ACC112 (cell line): ENCODE data around the gene PRICKLE3.
"Not testable (repeated sequence)": the region's sequence is repeated elsewhere in the genome, so short reads cannot be mapped to it uniquely, and the experiment has no call there.

Experiments used
- H2AFZ ChIP-seq: fragments of 200-600 bp; sonication (generic); one replicate; pipeline ENCODE4 v1.6.0; 2017; ENCODE audit warnings: antibody characterized with exemption, low read length; ENCODE audit not compliant: unreplicated experiment
- H3K27ac ChIP-seq: fragments of 200-600 bp; sonication (generic); 2 replicates; pipeline ENCODE4 v1.5.1; 2014; ENCODE audit warnings: low read depth, mild to moderate bottlenecking, antibody characterized with exemption, low read length, moderate library complexity
- H3K27me3 ChIP-seq: fragments of 200-600 bp; sonication (generic); 2 replicates; pipeline ENCODE4 v1.6.1; 2014; ENCODE audit warnings: mild to moderate bottlenecking, antibody characterized with exemption, low read length, moderate library complexity, mixed read lengths; ENCODE audit not compliant: insufficient read depth
- H3K36me3 ChIP-seq: fragments of 200-600 bp; sonication (generic); 2 replicates; pipeline ENCODE4 v1.6.1; 2016; ENCODE audit warnings: mild to moderate bottlenecking, antibody characterized with exemption, low read length, moderate library complexity, mixed read lengths; ENCODE audit not compliant: insufficient read depth
- H3K4me1 ChIP-seq: fragments of 200-600 bp; sonication (generic); one replicate; pipeline ENCODE4 v1.6.1; 2016; ENCODE audit warnings: low read length, mixed read lengths; ENCODE audit not compliant: insufficient read depth, unreplicated experiment, control insufficient read depth
- H3K4me3 ChIP-seq: fragments of 200-600 bp; sonication (generic); 2 replicates; pipeline ENCODE4 v1.5.1; 2014; ENCODE audit warnings: mild to moderate bottlenecking, low read depth, low read length
- H3K79me2 ChIP-seq: fragments of 200-600 bp; sonication (generic); one replicate; pipeline ENCODE4 v1.6.0; 2016; ENCODE audit warnings: low read length; ENCODE audit not compliant: control insufficient read depth, unreplicated experiment, insufficient read depth

Gene PRICKLE3

GRCh38 chrX:49132275-49132674 is 53.9 kb downstream of the PRICKLE3 start:
- H2AFZ ChIP-seq, H3K4me3 ChIP-seq, H3K4me1 ChIP-seq, H3K27me3 ChIP-seq, H3K79me2 ChIP-seq, H3K36me3 ChIP-seq, H3K27ac ChIP-seq: not testable (repeated sequence)

GRCh38 chrX:49129427-49129826 is 56.7 kb downstream of the PRICKLE3 start:
- Histone ChIP-seq H2AFZ (no peak overlapping the region), H3K27ac (no peak overlapping the region), H3K4me3 (no peak overlapping the region), H3K4me1 (no peaks in the 10 kb centered on the region), H3K79me2 (no peaks in the 10 kb centered on the region), H3K36me3 (no peaks in the 10 kb centered on the region), H3K27me3 (no peaks in the 10 kb centered on the region)

- H3K4me3 ChIP-seq, H3K27me3 ChIP-seq, H2AFZ ChIP-seq, H3K4me1 ChIP-seq, H3K36me3 ChIP-seq, H3K27ac ChIP-seq, H3K79me2 ChIP-seq: not testable (repeated sequence)
Observed at GRCh38 chrX:49127742-49128258, 58.4 kb downstream of the PRICKLE3 start.
